NCI-H146 treated with DMSO at 0.1 percent for 48 hours (cell line): ENCODE results near the gene NFATC1.
A peak's percentile ranks its signal among the peaks of the same experiment; 100 is the strongest.

Experiments used
- DNase-seq: peaks from one replicate; lab custom pipeline; 2025; ENCODE audit not compliant: unreplicated experiment; lab: John Stamatoyannopoulos, UW

The NFATC1 gene

GRCh38 chr18:79517341-79517740, 121.6 kb downstream of the NFATC1 start:
- no peak for DNase-seq

GRCh38 chr18:79518028-79518682, 122.4 kb downstream of the NFATC1 start:
- no peak for DNase-seq

DNA sequence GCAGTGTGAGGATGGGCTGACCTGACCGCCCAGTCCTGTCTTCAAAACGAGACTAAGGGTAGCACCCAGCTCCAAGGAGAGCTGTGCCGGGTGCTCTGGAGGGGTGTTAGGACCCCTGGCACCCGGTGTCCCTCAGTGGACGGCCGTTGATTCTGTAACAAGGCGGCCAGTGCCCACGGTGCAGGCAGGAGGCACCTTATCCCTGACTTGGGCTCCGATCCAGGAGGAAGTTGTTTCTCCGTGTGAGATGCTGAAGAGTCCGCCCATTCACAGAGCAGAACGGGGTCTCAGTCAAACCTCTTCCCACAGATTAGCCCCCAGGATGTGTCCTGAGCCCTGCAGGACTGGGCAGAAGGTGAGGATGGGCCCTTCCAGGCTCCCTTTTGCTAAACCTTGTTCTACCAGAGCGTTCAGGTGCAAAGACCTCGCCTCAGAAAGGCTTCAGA, 123.0 kb downstream of the NFATC1 start:
- no peak for DNase-seq

GRCh38 chr18:79519751-79520477, 124.2 kb downstream of the NFATC1 start:
- DNase-seq: no peak

- no peak for DNase-seq
Measured at GRCh38 chr18:79520478-79521390, 125.0 kb downstream of the NFATC1 start.

GRCh38 chr18:79521416-79522205, 125.9 kb downstream of the NFATC1 start:
- DNase-seq: no peak

GRCh38 chr18:79522451-79523205, 126.9 kb downstream of the NFATC1 start:
- no peak for DNase-seq

DNA sequence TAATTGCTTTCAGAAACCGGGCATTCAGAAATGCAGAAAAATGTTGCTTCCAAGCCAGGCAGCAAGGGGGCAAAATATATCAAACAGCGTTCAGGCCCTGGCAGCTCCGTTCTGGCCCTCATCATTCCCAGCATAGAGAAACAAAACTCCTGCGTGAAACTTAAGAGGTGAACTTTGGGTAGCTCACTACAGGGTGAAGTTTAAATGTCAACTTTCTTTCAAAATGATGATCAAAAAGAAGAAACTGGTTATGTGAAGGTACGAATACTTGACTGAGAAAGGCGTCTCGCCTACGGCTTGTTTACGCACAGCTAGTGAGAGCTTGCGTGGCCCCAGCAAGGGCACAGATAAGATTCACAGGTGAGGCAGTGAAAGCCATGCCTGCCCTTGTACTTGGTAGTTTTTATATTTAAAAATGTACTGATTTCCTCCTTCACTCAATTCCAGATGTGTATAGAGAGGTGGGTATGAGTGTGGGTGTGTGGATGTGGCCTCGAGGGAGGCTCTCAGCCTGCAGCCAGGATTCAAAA, 127.5 kb downstream of the NFATC1 start:
- DNase-seq: no peak

- DNase-seq: no peak
Measured at GRCh38 chr18:79523736-79524180, 128.0 kb downstream of the NFATC1 start.

GRCh38 chr18:79524181-79525078, 128.7 kb downstream of the NFATC1 start:
- DNase-seq: no peak

DNA sequence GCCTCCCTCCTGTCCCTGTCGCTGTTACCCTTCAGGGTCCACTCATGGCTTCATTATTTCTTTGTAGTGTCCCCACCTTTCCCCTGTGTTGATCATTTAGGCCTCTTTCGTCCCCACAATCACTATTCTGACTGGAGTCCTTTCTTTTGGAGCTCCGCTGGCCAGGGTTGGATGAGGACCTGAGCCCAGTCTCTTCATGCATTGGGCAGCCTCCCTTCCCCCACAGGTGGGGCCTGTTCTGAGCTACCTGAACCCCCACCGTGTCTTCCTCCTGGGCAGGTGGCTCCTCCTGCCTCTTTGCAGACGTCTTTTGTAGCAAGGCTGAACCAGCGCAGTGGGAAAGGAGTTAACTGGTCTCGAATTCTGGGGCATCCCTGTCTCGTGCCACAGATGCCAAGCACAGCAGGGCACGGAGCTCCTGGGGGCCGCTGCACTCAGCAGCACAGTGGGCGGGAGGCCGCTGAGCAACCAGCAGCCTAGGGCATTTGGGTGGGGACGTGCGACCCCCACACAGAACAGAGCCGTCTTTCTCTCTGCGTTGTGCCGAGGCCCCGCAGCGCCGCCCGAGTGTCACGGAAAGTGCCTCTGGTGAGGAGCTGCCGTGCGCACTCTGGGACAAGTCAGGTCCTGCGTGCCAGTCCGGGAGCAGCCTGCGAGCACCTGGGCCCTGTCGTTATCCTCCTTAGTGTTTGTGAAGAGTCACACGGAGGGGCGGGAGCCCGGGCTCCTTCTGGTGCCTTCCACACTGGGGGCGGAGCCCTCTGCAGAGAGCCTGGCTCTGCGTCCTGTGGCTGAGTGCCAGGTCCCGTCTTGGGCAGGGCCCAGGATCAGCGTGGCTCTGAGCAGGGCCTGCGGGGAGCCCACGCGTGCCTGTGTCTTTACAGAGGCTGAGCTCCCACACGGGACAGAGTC, 130.1 kb downstream of the NFATC1 start:
- no peak for DNase-seq

DNA sequence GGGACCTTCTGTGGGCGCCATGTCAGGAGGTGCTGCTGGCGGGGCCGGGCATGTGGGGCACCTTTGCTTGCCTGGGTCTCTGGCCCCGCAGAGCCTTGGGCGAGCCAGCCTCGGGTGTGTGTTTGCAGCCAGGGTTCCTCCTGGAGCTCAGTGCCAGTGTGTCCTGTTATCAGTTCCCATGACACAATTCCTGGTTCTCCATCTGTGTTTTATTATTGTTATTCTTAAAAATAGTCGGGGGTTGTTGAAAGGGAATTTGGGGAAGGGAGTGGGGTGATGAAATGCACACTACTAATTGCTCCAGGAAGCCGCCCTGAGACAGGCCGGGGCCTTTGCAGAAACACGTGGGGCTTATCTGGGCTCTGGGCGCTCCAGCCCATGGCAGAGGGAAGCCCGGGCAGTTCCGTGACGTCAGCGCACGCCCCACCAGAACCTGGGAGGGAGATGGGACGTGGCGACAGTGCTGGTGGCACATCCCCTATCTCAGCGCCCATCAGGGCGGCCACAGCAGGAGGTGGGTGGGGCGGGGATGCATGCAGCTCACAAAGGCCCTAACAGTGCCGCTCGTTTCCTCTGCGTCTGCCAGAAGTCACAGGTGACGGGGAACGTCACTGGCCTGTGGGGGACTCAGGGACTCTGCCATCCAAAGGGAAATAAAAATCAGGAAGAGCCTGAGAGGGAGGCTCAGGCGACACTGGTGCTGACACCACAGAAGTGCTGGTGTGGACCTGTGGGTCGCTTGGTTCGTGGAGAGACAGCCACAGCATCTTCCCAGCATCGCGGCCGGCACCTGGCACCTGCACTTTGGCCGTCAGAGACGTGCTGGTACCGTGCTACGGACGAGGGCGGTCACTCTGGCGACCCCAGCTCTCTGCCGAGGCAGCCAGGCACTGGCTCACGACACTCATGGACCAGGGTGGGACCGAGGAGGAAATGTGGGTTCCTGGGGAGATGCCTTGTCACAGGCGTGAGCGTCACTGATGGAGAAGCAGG, 131.0 kb downstream of the NFATC1 start:
- DNase-seq: no peak

- DNase-seq: no peak
Measured at GRCh38 chr18:79527656-79528315, 132.1 kb downstream of the NFATC1 start.

DNA sequence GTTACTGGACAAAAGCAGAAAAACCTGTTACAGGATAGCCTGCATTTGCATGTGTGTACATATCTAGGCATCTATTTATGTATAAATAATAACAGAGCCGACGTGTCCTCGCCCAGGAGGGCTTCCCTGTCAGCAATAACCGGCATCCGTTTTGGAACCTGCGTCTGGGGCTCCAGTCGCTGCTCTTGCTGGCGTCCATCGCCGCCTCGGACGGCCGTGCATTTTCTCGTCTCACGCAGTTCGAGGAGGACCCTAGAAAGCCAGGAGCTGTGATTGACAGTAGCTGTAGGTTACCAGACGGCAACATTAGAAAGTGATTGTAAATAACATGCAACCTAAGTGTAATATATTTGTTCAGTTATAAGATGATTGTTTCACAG, 132.6 kb downstream of the NFATC1 start:
- DNase-seq: no peak

- peak; percentile 45 for DNase-seq
Measured at GRCh38 chr18:79528846-79529245, 133.1 kb downstream of the NFATC1 start.

DNA sequence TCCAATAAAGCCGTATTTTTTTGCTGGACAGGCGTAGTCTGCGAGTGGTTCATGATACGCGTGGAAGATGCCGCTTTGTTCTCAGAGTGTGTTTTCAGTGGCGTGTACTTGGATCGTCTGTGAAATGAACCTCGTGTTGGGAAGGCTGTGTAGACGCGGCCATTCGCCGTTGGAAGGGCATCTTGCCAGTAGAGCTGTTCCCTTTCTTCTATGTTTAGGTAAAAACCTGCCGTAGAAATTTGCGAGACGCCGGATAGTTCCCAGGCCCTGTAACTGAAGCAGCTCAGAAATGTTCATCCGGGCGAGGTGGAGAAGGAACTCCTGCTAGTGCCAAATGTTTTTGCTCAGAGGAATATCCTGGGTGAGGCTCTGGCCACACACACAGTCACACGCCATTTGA, 133.6 kb downstream of the NFATC1 start:
- no peak for DNase-seq
